Measurements from ENCODE around the gene CHRNG.

GRCh38 chr2:232539298-232540231, at the start of gene CHRNG:
- TF ChIP-seq EZH2phosphoT487 (IDR thresholded peaks at IDR 0.05; ENCODE audit: borderline replicate concordance, low read length) (no peak), CTCF (IDR thresholded peaks at IDR 0.05; ENCODE audit: low read depth, low read length, poor library complexity, severe bottlenecking) (no peak)
